NCI-H1694 treated with DMSO at 0.1 percent for 48 hours (cell line): ENCODE data around the gene MAGI2.

Experiments used
- DNase-seq: peaks from one replicate; lab custom pipeline; 2025; lab: John Stamatoyannopoulos, UW

Gene MAGI2

GRCh38 chr7:79302293-79302692 is 151.2 kb downstream of the MAGI2 start:
- no peak for DNase-seq

- no peak for DNase-seq
Observed at GRCh38 chr7:79301419-79301818, 152.0 kb downstream of the MAGI2 start.

GRCh38 chr7:79300573-79300972 is 152.9 kb downstream of the MAGI2 start:
- no peak for DNase-seq

GRCh38 chr7:79298145-79298760 is 155.2 kb downstream of the MAGI2 start:
- peak; percentile 59 for DNase-seq

- DNase-seq = no peak
Observed at GRCh38 chr7:79296553-79297320, 156.7 kb downstream of the MAGI2 start.

GRCh38 chr7:79293655-79294142 is 159.8 kb downstream of the MAGI2 start:
- no peak for DNase-seq

GRCh38 chr7:79292834-79293233 is 160.6 kb downstream of the MAGI2 start:
- no peak for DNase-seq

GRCh38 chr7:79291498-79291865 is 162.0 kb downstream of the MAGI2 start:
- no peak for DNase-seq

GRCh38 chr7:79290841-79291497 is 162.5 kb downstream of the MAGI2 start:
- no peak for DNase-seq

- DNase-seq = no peak
Observed at GRCh38 chr7:79290398-79290797, 163.1 kb downstream of the MAGI2 start.

- DNase-seq = no peak
Observed at GRCh38 chr7:79288655-79289054, 164.8 kb downstream of the MAGI2 start.

GRCh38 chr7:79287981-79288380 is 165.5 kb downstream of the MAGI2 start:
- DNase-seq = no peak

- DNase-seq = no peak
Observed at GRCh38 chr7:79286181-79286580, 167.3 kb downstream of the MAGI2 start.

- no peak for DNase-seq
Observed at GRCh38 chr7:79285756-79286155, 167.7 kb downstream of the MAGI2 start.

GRCh38 chr7:79284211-79284610 is 169.3 kb downstream of the MAGI2 start:
- no peak for DNase-seq

- peak; percentile 39 for DNase-seq
Observed at GRCh38 chr7:79282882-79283602, 170.4 kb downstream of the MAGI2 start.

- peak; percentile 62 for DNase-seq
Observed at GRCh38 chr7:79282070-79282694, 171.3 kb downstream of the MAGI2 start.

- DNase-seq = no peak
Observed at GRCh38 chr7:79281426-79281825, 172.0 kb downstream of the MAGI2 start.

GRCh38 chr7:79272938-79273337 is 180.5 kb downstream of the MAGI2 start:
- no peak for DNase-seq

- DNase-seq = peak; percentile 45
Observed at GRCh38 chr7:79272066-79272669, 181.3 kb downstream of the MAGI2 start.

- no peak for DNase-seq
Observed at GRCh38 chr7:79268730-79269129, 184.7 kb downstream of the MAGI2 start.
